ENCODE results near the gene RAB3A. TPM values are rescaled to one million over a fixed set of nuclear protein-coding genes. Genes with fewer than 3 reads are reported as not detected.

The RAB3A gene
- total and polyA plus RNA-seq, 9 of the 15 experiments (the other 6 are each of a cell fraction or from before 2014, with no cell fraction given): 0.17 to 5.1 (median 0.90) TPM; not detected in 1

DNA sequence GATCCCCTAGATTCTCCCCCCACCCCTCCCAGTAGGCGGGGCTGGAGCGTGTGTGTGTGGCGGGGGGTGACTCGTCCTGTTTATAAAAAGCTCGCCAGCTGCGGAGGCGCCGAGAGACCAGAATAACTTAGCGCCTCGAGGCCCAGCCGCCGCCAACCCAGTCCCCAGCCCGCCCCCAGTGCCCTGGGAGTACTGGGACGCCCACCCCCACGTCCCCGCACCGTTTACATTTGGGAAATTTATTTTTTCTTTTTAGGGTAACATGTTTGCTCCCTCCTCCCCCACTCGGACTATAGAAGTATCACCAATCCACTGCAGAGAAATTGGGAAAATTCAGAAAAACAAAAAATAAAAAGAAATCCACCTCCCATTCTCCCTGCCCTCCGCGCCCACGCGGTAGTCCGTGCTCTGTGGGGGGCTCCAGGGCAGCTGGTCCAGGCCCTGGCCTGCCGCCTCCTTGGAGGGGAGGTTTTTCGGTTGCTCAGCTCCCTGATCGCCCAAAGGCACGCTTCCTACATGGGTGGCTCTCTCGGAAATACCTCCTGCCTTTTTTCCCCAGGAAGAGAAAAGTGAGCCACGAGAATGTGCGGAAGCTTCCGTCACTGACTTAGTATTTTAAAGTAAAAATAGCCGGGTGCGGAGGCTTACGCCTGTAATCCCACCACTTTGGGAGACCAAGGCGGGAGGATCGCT is 1.5 kb upstream of the RAB3A start (continued):
- TF ChIP-seq CHD4 (IDR thresholded peaks at IDR 0.05; ENCODE audit: insufficient read depth, insufficient replicate concordance, low read depth, low read length, poor library complexity, severe bottlenecking) (no peak), ZFP30 (CRISPR knock-in tag; IDR thresholded peaks at IDR 0.05; ENCODE audit: borderline replicate concordance) (no peak), RBFOX2 (IDR thresholded peaks at IDR 0.05; ENCODE audit: low read depth, low read length) (peak; percentile 75), BHLHE40 (IDR thresholded peaks at IDR 0.05; ENCODE audit: low read length) (no peak), MTF1 (CRISPR knock-in tag; IDR thresholded peaks at IDR 0.05; ENCODE audit: borderline replicate concordance) (no peak), HES1 (IDR thresholded peaks at IDR 0.05; ENCODE audit: low read depth) (no peak), TBP (optimal IDR thresholded peaks at IDR 0.05; ENCODE audit: low read depth, low read length) (peak; percentile 65), ZNF668 (CRISPR knock-in tag; IDR thresholded peaks at IDR 0.05) (no peak), POLR2A (conservative IDR thresholded peaks at IDR 0.05) (0 out of 2 replicates have a peak, but pooled peaks have one; percentile 49), EWSR1 (IDR thresholded peaks at IDR 0.05; ENCODE audit: borderline replicate concordance, low read depth, partially characterized antibody) (no peak), PRDM10 (IDR thresholded peaks at IDR 0.05; ENCODE audit: partially characterized antibody) (no peak), ZFP1 (CRISPR knock-in tag; IDR thresholded peaks at IDR 0.05) (no peak), GTF2B (IDR thresholded peaks at IDR 0.05; ENCODE audit: extremely low read depth, insufficient read length) (no peak), RFX5 (IDR thresholded peaks at IDR 0.05; ENCODE audit: low read depth, low read length) (no peak), GABPB2 (CRISPR knock-in tag; conservative IDR thresholded peaks at IDR 0.05) (no peak), MXI1 (IDR thresholded peaks at IDR 0.05; ENCODE audit: low read depth, low read length) (no peak)
- TF ChIP-seq, protein P1, sequence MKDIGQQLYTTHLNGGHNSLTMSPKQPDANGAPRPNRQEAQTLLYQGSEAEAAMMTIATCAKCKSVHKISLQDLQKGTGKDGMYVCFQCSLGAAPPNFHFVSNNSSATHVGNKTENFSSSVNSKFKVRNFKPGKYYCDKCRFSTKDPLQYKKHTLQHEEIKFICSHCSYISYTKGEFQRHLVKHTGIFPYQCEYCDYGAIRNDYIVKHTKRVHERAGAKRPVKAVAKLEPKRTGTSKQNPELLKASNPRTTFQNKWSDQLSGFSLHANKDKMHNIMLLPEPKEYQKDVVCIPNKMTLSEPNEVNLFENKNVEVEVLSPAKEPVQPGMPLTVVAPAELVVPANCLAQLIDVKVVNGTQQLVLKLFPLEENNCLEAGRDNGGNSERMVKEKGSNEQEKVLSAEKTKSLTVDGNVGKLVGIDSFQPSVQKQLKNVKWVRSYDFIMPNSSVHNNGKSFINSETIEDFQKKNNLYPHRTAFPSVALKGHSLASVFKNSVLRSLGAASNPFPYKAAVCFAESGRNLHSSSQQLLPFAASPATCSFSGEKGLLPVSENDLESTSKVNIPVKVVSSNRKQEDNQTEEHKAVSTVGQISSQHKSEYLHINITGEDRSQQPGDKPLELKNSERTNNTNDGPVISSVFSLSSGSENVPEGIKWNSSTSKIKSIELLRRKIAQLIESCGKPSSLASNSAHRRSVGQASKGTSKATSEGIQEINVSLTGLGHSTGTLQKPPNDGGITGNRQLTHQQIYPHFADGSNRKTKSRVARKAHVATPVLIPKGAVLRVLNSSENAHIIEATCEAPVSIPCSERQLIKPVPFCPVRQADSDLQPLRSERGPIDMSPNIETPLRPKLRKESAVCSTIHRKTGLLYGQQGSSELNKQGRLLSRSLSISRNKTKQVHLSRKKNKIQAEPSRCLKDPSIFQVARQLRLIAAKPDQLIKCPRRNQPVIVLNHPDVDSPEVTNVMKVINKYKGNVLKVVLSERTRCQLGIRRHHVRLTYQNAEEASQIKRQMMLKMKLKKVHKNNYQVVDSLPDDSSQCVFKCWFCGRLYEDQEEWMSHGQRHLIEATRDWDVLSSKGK (CRISPR knock-in tag; IDR thresholded peaks at IDR 0.05): no peak
- TF ChIP-seq, protein P2, sequence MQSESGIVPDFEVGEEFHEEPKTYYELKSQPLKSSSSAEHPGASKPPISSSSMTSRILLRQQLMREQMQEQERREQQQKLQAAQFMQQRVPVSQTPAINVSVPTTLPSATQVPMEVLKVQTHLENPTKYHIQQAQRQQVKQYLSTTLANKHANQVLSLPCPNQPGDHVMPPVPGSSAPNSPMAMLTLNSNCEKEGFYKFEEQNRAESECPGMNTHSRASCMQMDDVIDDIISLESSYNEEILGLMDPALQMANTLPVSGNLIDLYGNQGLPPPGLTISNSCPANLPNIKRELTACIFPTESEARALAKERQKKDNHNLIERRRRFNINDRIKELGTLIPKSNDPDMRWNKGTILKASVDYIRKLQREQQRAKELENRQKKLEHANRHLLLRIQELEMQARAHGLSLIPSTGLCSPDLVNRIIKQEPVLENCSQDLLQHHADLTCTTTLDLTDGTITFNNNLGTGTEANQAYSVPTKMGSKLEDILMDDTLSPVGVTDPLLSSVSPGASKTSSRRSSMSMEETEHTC (IDR thresholded peaks at IDR 0.05): no peak
